ENCODE measurements around the gene RTN4.

Gene RTN4

GRCh38 chr2:54924121-54924520 is 126.1 kb downstream of the RTN4 start:
- no peak for TF ChIP-seq POLR2AphosphoS5 (IDR thresholded peaks at IDR 0.05; ENCODE audit: low read depth, low read length)

Data from PFSK-1 (cell line).